ENCODE data around the gene IQCK.

The IQCK gene

GRCh38 chr16:19896951-19897350 is 178.9 kb downstream of the IQCK start:
- no peaks in the 10 kb centered on the region for H3K9me3 ChIP-seq (ENCODE audit: control insufficient read depth, insufficient read depth, low read length)
- H3K4me2 ChIP-seq (ENCODE audit: low read length), result no peak overlapping the region
- no peaks in the 10 kb centered on the region for H3K79me2 ChIP-seq (ENCODE audit: control insufficient read depth, low read length)
- no peaks in the 10 kb centered on the region for H3K36me3 ChIP-seq (ENCODE audit: control insufficient read depth, low read length)
- H4K20me1 ChIP-seq (ENCODE audit: control insufficient read depth, insufficient read depth, low read depth, low read length), result no peaks in the 10 kb centered on the region
- H3K27ac ChIP-seq (ENCODE audit: low read depth, low read length), result no peak overlapping the region
- no peak overlapping the region for H3K4me3 ChIP-seq (ENCODE audit: low read length)
- H3F3A ChIP-seq (ENCODE audit: control insufficient read depth, insufficient read depth), result no peaks in the 10 kb centered on the region
- H3K9me2 ChIP-seq (replicated peaks; ENCODE audit: control insufficient read depth, low read length), result no peaks in the 10 kb centered on the region
- H3K27me3 ChIP-seq (ENCODE audit: control insufficient read depth, low read length), result no peaks in the 10 kb centered on the region
- TF ChIP-seq, protein P1, sequence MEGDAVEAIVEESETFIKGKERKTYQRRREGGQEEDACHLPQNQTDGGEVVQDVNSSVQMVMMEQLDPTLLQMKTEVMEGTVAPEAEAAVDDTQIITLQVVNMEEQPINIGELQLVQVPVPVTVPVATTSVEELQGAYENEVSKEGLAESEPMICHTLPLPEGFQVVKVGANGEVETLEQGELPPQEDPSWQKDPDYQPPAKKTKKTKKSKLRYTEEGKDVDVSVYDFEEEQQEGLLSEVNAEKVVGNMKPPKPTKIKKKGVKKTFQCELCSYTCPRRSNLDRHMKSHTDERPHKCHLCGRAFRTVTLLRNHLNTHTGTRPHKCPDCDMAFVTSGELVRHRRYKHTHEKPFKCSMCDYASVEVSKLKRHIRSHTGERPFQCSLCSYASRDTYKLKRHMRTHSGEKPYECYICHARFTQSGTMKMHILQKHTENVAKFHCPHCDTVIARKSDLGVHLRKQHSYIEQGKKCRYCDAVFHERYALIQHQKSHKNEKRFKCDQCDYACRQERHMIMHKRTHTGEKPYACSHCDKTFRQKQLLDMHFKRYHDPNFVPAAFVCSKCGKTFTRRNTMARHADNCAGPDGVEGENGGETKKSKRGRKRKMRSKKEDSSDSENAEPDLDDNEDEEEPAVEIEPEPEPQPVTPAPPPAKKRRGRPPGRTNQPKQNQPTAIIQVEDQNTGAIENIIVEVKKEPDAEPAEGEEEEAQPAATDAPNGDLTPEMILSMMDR (IDR thresholded peaks at IDR 0.05; ENCODE audit: low read depth, low read length, poor library complexity, severe bottlenecking), result no peak
- TF ChIP-seq EZH2phosphoT487 (IDR thresholded peaks at IDR 0.05; ENCODE audit: borderline replicate concordance, low read length), result no peak
- no peaks in the 10 kb centered on the region for H3K4me1 ChIP-seq (ENCODE audit: control insufficient read depth, low read length)

GRCh38 chr16:19898166-19898565 is 180.1 kb downstream of the IQCK start:
- no peaks in the 10 kb centered on the region for H3K79me2 ChIP-seq (ENCODE audit: control insufficient read depth, low read length)
- no peaks in the 10 kb centered on the region for H3F3A ChIP-seq (ENCODE audit: control insufficient read depth, insufficient read depth)
- H3K36me3 ChIP-seq (ENCODE audit: control insufficient read depth, low read length), result no peaks in the 10 kb centered on the region
- H3K27me3 ChIP-seq (ENCODE audit: control insufficient read depth, low read length), result no peaks in the 10 kb centered on the region
- no peaks in the 10 kb centered on the region for H3K9me3 ChIP-seq (ENCODE audit: control insufficient read depth, insufficient read depth, low read length)
- H3K9me2 ChIP-seq (replicated peaks; ENCODE audit: control insufficient read depth, low read length), result no peaks in the 10 kb centered on the region
- no peaks in the 10 kb centered on the region for H4K20me1 ChIP-seq (ENCODE audit: control insufficient read depth, insufficient read depth, low read depth, low read length)
- no peak overlapping the region for H3K27ac ChIP-seq (ENCODE audit: low read depth, low read length)
- TF ChIP-seq, protein P1 (IDR thresholded peaks at IDR 0.05; ENCODE audit: low read depth, low read length, poor library complexity, severe bottlenecking), result no peak
- TF ChIP-seq EZH2phosphoT487 (IDR thresholded peaks at IDR 0.05; ENCODE audit: borderline replicate concordance, low read length), result no peak
- no peaks in the 10 kb centered on the region for H3K4me1 ChIP-seq (ENCODE audit: control insufficient read depth, low read length)
- H3K4me3 ChIP-seq (ENCODE audit: low read length), result no peak overlapping the region
- no peak overlapping the region for H3K4me2 ChIP-seq (ENCODE audit: low read length)

DNA sequence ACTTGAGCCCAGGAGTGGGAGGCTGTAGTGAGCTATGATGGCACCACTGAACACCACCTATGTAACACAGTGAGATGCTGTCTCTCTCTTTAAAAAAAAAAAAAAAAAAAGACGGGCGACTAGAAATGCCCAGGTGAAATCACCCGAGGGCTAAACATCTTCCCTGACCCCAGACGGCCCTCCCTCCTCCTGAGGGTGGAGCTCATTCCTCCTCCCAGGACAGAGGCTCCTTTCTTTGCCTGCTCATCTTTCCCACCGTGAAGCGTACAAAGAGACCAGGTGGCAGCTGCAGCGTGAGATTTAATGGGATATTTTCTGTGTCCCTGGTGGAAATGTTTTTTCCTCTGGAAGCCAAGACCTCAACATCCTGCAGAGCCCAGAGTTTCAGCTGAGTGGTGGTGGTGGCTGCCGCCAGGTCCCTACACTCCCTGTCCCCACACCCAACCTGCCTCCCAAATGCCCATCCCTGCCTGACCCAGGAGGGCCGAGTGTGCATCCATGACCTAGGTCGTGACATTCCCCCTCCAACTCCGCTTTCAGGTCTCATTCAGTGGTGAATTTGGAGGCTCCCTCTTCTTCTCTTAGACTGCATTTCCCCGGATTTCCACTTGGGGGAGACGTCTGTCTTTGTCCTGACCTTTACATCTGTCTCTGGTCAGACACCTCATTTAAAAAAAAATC is 181.0 kb downstream of the IQCK start:
- no peak overlapping the region for H3K4me3 ChIP-seq (ENCODE audit: low read length)
- no peaks in the 10 kb centered on the region for H3K9me3 ChIP-seq (ENCODE audit: control insufficient read depth, insufficient read depth, low read length)
- no peak overlapping the region for H3K27ac ChIP-seq (ENCODE audit: low read depth, low read length)
- H4K20me1 ChIP-seq (ENCODE audit: control insufficient read depth, insufficient read depth, low read depth, low read length), result no peaks in the 10 kb centered on the region
- no peaks in the 10 kb centered on the region for H3K27me3 ChIP-seq (ENCODE audit: control insufficient read depth, low read length)
- no peaks in the 10 kb centered on the region for H3F3A ChIP-seq (ENCODE audit: control insufficient read depth, insufficient read depth)
- no peak overlapping the region for H3K4me2 ChIP-seq (ENCODE audit: low read length)
- H3K9me2 ChIP-seq (replicated peaks; ENCODE audit: control insufficient read depth, low read length), result no peaks in the 10 kb centered on the region
- no peaks in the 10 kb centered on the region for H3K4me1 ChIP-seq (ENCODE audit: control insufficient read depth, low read length)
- H3K36me3 ChIP-seq (ENCODE audit: control insufficient read depth, low read length), result no peaks in the 10 kb centered on the region
- no peaks in the 10 kb centered on the region for H3K79me2 ChIP-seq (ENCODE audit: control insufficient read depth, low read length)
- no peak for TF ChIP-seq EZH2phosphoT487 (IDR thresholded peaks at IDR 0.05; ENCODE audit: borderline replicate concordance, low read length)
- TF ChIP-seq, protein P1 (IDR thresholded peaks at IDR 0.05; ENCODE audit: low read depth, low read length, poor library complexity, severe bottlenecking), result peak; percentile 75

All from DOHH2 (cell line).